ENCODE measurements around the gene P2RX4.
"Not testable (repeated sequence)": the region's sequence is repeated elsewhere in the genome, so short reads cannot be mapped to it uniquely, and the experiment has no call there.

Gene P2RX4

DNA sequence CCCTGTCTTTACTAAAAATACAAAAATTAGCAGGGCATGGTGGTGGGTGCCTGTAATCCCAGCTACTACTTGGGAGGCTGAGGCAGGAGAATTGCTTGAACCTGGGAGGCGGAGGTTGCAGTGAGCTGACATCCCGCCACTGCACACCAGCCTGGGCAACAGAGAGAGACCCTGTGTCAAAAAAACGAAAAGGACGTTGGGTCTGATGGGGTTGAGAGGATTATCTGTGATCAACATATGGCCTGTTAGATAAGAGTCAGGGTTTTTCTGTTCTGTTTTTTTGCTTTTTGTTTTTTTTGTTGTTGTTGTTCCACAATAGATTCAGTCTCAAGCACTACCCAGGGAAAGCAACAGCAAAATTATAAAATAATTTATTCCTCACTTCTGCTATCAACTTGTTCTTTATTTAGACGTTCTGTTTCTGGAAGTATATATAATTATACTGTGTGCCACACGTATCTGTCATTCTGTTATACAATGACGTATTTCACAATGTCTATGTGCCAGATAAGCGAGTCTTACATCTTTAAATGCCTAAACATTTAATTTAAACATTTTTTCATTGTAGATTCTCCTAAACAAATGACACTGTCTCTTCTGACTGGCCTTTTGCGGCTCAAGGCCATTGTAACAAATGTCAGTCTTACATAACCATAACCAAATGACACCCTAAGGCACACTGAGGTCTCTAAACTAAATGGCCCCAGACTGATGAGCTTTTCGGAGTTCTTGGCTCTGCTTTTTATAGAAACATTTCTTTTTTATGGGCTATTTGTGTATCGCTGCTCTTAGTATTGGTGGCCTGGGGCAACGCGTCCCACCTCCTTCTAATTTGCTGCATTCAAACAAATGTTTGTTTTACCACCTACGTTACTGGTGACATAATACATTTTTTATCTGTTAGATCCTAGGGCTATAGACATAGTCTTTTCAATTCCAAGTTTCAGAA lies 7.2 kb upstream of the P2RX4 start:
- no peak overlapping the region for H3K4me3 ChIP-seq (replicated peaks in 1 of 2; ENCODE audit: low read depth in 2 of 2, low read length in 2 of 2)
- TF ChIP-seq, protein P1, sequence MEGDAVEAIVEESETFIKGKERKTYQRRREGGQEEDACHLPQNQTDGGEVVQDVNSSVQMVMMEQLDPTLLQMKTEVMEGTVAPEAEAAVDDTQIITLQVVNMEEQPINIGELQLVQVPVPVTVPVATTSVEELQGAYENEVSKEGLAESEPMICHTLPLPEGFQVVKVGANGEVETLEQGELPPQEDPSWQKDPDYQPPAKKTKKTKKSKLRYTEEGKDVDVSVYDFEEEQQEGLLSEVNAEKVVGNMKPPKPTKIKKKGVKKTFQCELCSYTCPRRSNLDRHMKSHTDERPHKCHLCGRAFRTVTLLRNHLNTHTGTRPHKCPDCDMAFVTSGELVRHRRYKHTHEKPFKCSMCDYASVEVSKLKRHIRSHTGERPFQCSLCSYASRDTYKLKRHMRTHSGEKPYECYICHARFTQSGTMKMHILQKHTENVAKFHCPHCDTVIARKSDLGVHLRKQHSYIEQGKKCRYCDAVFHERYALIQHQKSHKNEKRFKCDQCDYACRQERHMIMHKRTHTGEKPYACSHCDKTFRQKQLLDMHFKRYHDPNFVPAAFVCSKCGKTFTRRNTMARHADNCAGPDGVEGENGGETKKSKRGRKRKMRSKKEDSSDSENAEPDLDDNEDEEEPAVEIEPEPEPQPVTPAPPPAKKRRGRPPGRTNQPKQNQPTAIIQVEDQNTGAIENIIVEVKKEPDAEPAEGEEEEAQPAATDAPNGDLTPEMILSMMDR (IDR thresholded peaks at IDR 0.05; ENCODE audit: low read depth, low read length): no peak
- DNase-seq (ENCODE audit: low read depth in 2 of 2): no peak

DNA sequence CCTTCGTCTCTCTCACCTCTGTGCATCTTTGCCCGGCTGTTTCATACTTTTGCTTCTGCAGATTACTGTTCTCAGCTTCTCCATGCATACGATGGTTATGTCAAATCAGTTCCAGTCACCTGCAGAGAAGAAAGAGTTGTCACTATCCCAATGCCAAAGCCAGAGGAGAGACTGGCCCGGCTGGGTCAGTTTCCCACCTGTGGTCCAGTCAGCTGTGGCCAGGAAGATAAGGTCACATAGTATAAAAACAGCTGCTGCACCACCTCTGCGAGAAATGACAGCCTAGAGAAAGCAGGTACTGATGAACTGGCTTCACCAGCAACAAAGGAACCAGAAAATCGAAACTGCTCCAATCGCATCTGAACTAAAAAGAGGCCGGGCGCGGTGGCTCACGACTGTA lies 6.4 kb upstream of the P2RX4 start:
- TF ChIP-seq, protein P1 (IDR thresholded peaks at IDR 0.05; ENCODE audit: low read depth, low read length): no peak
- DNase-seq (ENCODE audit: low read depth in 2 of 2): no peak

DNA sequence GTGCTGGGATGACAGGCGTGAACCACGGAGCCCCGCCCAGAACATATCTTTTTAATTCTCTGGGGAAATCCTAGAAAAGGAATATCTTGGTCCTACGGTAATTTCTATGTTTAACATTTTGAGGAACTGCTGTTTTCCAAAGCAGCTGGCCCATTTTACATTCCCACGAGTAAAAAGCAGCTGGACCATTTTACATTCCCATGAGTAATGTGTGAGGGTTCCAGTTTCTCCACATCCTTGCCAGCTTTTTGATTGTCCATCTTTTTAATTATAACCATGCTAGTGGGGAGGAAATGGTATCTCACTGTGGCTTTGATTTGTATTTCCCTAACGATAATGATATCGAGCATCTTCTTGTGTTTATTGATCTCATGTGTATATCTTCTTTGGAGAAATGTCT lies 4.4 kb upstream of the P2RX4 start:
- DNase-seq (ENCODE audit: low read depth in 2 of 2): no peak
- H3K4me3 ChIP-seq (replicated peaks in 1 of 2; ENCODE audit: low read depth in 2 of 2, low read length in 2 of 2): no peak overlapping the region
- TF ChIP-seq, protein P1 (IDR thresholded peaks at IDR 0.05; ENCODE audit: low read depth, low read length): no peak

More for the DNA sequence above, 6.4 kb upstream of the P2RX4 start:
- no peak overlapping the region for H3K4me3 ChIP-seq (replicated peaks in 1 of 2; ENCODE audit: low read depth in 2 of 2, low read length in 2 of 2)

DNA sequence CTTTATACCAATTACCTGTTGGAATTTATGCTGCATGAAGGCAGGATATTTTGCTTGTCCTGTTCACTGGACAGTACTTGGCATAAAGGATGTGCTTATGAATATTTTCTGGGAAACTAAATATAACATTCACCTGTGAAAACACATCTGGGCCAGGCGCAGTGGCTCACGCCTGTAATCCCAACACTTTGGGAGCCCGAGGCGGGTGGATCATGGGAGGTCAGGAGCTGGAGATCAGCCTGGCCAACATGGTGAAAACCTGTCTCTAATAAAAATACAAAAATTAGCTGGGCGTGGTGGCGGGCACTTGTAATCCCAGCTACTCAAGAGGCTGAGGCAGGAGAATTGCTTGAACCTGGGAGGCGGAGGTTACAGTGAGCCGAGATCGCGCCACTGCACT lies 1.4 kb upstream of the P2RX4 start:
- H3K4me3 ChIP-seq (replicated peaks in 1 of 2; ENCODE audit: low read depth in 2 of 2, low read length in 2 of 2); DNase-seq (ENCODE audit: low read depth in 2 of 2): not testable (repeated sequence)

- TF ChIP-seq, protein P1 (IDR thresholded peaks at IDR 0.05; ENCODE audit: low read depth, low read length): no peak
- DNase-seq (ENCODE audit: low read depth in 2 of 2): no peak
- no peak overlapping the region for H3K4me3 ChIP-seq (replicated peaks in 1 of 2; ENCODE audit: low read depth in 2 of 2, low read length in 2 of 2)
Observed at GRCh38 chr12:121209221-121209620, 708 bp upstream of the P2RX4 start.

GRCh38 chr12:121212875-121213274 lies 2.9 kb downstream of the P2RX4 start:
- no peak overlapping the region for H3K4me3 ChIP-seq (replicated peaks in 1 of 2; ENCODE audit: low read depth in 2 of 2, low read length in 2 of 2)
- no peak for DNase-seq (ENCODE audit: low read depth in 2 of 2)
- TF ChIP-seq, protein P1 (IDR thresholded peaks at IDR 0.05; ENCODE audit: low read depth, low read length): no peak

DNA sequence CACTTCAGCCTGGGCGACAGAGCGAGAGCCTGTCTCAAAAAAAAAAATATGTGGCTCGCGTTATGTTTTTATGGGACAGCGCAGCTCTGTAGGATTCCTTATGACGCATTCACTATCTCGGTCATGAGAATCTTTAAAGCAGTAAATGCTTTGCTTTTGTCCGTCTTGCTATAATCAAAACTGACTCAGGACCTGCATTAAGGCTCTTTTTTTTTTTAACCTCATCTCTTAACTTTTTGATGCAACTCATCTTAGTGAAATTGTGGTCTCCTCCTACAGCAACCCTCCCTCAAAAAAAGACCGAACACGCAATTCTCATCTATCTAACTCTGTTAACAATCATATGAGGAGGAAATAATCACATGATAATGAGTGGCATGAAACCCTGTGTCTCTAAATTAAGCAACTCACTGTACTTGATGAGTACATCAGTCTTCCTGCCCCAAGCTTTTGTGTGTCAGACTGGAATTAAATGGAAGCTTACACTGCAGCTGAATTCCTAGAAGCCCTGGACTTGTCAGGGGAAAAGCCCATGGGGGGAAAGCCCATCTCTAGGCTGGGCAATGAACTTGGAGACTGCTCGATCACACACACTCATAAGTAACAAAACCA lies 4.3 kb downstream of the P2RX4 start:
- TF ChIP-seq, protein P1 (IDR thresholded peaks at IDR 0.05; ENCODE audit: low read depth, low read length): no peak
- H3K4me3 ChIP-seq (replicated peaks in 1 of 2; ENCODE audit: low read depth in 2 of 2, low read length in 2 of 2): no peak overlapping the region
- peak; percentile 66 to 78 for DNase-seq (ENCODE audit: low read depth in 2 of 2)
